ENCODE results near the gene BEND5.

Gene BEND5

GRCh38 chr1:48776393-48777218 is at the start of gene BEND5:
Gene BEND5, minus strand, starts transcription at chr1:48776891. Its CDS starts 60 bp downstream, at chr1:48776831.
- peak; percentile 12 to 59 for DNase-seq (ENCODE audit: low read depth in 2 of 2)

- no peak for DNase-seq (ENCODE audit: low read depth in 2 of 2)
Measured at GRCh38 chr1:48823168-48823567, 46.5 kb upstream of the BEND5 start.

- no peak for DNase-seq (ENCODE audit: low read depth in 2 of 2)
Measured at GRCh38 chr1:48820491-48820890, 43.8 kb upstream of the BEND5 start.

GRCh38 chr1:48817505-48818114 is 40.9 kb upstream of the BEND5 start:
- DNase-seq (ENCODE audit: low read depth in 2 of 2) = peak in 1 of 2 donors; percentile 0

- DNase-seq (ENCODE audit: low read depth in 2 of 2) = no peak
Measured at GRCh38 chr1:48810740-48811139, 34.0 kb upstream of the BEND5 start.

- DNase-seq (ENCODE audit: low read depth in 2 of 2) = no peak
Measured at GRCh38 chr1:48808496-48808895, 31.8 kb upstream of the BEND5 start.

- no peak for DNase-seq (ENCODE audit: low read depth in 2 of 2)
Measured at GRCh38 chr1:48807554-48808260, 31.0 kb upstream of the BEND5 start.

- no peak for DNase-seq (ENCODE audit: low read depth in 2 of 2)
Measured at GRCh38 chr1:48803474-48803873, 26.8 kb upstream of the BEND5 start.

- no peak for DNase-seq (ENCODE audit: low read depth in 2 of 2)
Measured at GRCh38 chr1:48794816-48795215, 18.1 kb upstream of the BEND5 start.

- DNase-seq (ENCODE audit: low read depth in 2 of 2) = no peak
Measured at GRCh38 chr1:48793863-48794262, 17.2 kb upstream of the BEND5 start.

- DNase-seq (ENCODE audit: low read depth in 2 of 2) = no peak
Measured at GRCh38 chr1:48792961-48793360, 16.3 kb upstream of the BEND5 start.

GRCh38 chr1:48790397-48790796 is 13.7 kb upstream of the BEND5 start:
- DNase-seq (ENCODE audit: low read depth in 2 of 2) = no peak

GRCh38 chr1:48789903-48790302 is 13.2 kb upstream of the BEND5 start:
- DNase-seq (ENCODE audit: low read depth in 2 of 2) = no peak

- DNase-seq (ENCODE audit: low read depth in 2 of 2) = no peak
Measured at GRCh38 chr1:48785869-48786268, 9.2 kb upstream of the BEND5 start.

GRCh38 chr1:48784301-48784700 is 7.6 kb upstream of the BEND5 start:
- no peak for DNase-seq (ENCODE audit: low read depth in 2 of 2)

- no peak for DNase-seq (ENCODE audit: low read depth in 2 of 2)
Measured at GRCh38 chr1:48777219-48777895, 666 bp upstream of the BEND5 start.

GRCh38 chr1:48775831-48776392 is 779 bp downstream of the BEND5 start:
- no peak for DNase-seq (ENCODE audit: low read depth in 2 of 2)

GRCh38 chr1:48773133-48773532 is 3.6 kb downstream of the BEND5 start:
- DNase-seq (ENCODE audit: low read depth in 2 of 2) = no peak

GRCh38 chr1:48772211-48772610 is 4.5 kb downstream of the BEND5 start:
- no peak for DNase-seq (ENCODE audit: low read depth in 2 of 2)

- DNase-seq (ENCODE audit: low read depth in 2 of 2) = no peak
Measured at GRCh38 chr1:48771561-48771960, 5.1 kb downstream of the BEND5 start.

GRCh38 chr1:48767975-48768510 is 8.6 kb downstream of the BEND5 start:
- DNase-seq (ENCODE audit: low read depth in 2 of 2) = no peak

GRCh38 chr1:48765335-48765734 is 11.4 kb downstream of the BEND5 start:
- DNase-seq (ENCODE audit: low read depth in 2 of 2) = no peak
